GM20431 (cell line): ENCODE data around the gene VMAC.

Source experiments
- in situ Hi-C: fragments of 300-500 bp; cut with MseI, MboI; formaldehyde crosslinking; loops from one replicate; pipeline ENCODE4 v1.15.0; 2020; ENCODE audit warnings: low sequenced_read_pairs; ENCODE audit not compliant: unreplicated experiment

The VMAC gene

DNA sequence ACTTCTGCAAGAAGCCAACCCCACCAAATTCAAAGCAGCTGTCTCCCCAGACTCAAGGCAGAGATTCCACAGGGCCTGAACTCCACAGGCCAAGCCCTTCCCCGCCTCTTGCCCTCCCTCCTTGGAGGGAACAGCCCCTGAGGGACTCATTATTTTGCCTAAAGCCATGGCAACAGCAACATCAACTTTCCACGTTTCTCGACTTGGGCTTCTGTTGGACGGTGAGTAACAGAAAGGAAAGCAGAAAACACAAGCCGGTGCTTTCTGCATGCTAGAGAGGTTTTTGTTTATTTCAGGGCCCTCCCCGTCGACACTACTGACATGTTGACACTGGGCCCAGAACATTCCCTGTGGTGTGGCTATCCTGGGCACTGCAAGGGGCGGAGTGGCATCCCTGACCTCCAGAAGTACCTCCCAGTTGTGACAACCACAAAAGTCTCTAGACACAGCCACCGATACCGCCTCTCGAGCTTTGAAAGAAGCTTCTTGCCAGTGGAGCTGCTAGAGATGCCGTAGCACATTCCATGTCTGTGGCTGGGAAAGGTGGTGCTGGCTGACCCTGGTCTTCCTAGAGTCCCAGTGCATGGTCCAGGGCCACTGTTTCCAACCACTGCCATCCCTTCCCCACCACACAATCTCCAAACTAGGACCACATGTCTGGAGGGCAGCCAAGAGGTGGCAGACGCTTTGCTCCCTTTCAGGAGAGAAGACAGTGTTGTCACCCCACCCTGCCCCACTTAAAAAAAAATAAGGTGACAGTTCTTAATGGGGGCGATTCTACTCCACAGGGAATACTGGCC is 22.2 kb downstream of the VMAC start:
- in situ Hi-C loops, result no loop called here

- in situ Hi-C loops, result no loop called here
These were observed 22.8 kb downstream of the VMAC start for GRCh38 chr19:5927441-5927821.

DNA sequence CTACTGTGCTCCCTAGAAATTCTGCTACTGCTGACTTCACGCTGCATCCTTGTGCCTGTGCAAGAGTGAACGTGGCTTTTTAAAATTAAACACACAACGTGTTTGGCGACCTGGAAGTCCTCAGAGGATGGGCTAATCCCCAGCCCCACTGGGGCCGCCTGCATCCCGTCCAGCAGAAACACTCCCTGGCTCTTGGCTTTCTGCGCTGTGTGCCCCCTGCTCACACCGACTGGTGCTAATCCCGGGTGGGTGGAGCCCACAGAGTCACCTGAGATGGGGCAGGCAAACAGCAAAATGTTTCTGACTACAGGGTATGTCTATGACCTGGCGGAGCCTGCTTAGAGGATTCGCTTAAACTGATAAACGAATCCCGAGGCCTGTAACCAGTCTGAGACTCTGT is 24.5 kb downstream of the VMAC start:
- in situ Hi-C loops, result no loop called here

DNA sequence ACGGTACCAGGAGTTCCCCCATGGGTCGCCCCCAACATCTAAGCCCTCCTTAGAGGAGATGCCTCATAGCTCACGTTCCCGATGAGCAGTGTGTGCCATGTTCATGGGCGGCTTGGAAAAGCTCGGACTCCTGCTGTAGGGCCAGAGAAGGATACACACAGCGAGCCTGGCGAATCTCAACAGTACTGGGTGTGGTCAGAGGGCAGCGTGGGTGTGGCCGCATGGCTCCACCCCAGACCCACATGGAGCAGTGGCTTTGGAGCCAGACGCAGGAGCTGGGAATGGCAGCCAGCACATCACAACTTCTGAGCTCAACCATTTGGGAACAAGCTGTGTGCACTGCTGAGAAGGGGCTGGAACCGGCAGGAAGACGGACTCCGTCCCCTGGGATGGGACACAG is 25.0 kb downstream of the VMAC start:
- in situ Hi-C loops, result no loop called here

DNA sequence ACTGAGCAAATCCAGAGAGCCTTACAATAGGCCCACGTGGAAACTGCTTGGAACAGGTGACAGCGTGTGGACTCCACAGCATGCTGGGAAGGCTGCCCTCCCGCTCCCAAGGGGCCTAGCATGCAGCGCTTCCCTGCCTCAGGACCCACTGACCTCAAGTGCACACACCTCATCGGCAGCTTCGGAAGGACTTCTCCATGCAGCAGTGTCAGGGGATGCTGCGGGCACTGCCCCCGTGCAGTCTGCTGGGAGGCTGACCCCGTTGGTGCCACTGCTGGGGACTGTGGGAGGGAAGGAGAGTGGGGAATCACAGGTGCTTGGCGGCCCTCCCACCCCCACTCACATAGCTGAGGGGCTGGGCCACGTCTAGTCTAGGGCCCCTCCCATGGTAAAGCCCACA is 26.6 kb downstream of the VMAC start:
- in situ Hi-C loops, result no loop called here

- in situ Hi-C loops, result no loop called here
These were observed 27.5 kb downstream of the VMAC start for GRCh38 chr19:5932146-5932545.

DNA sequence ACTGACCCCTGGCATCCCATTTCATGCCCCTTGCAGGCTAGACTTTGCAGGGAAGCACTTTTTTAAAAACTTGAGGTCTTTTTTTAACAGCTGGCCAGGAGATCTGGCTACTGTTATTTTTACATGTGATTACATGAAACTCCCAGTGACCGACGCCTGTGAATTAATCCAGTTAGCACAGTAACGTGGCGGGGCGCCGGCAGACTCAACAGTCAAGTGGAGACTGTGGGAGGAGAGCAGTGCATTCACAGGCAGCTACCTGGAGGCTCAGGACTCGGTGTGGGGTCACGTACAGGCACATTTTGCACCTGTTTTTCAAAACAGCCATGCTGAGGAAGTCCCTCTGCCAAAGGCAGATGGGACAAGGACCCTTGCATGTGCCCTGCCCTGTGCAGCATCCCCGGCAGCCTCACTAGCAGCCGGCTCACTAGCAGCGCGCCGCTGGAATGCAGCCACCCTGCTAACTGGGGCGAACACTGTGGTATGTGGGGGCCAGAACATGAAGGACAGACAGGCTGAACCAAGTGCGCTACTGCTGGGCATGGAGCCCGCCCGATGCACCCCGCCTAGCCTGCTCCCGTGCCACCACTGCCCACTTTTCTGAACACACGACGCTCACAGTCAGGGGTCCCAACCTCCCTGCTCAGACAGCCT is 28.1 kb downstream of the VMAC start:
- in situ Hi-C loops, result no loop called here

GRCh38 chr19:5933391-5934068 is 28.9 kb downstream of the VMAC start:
- in situ Hi-C loops, result no loop called here

DNA sequence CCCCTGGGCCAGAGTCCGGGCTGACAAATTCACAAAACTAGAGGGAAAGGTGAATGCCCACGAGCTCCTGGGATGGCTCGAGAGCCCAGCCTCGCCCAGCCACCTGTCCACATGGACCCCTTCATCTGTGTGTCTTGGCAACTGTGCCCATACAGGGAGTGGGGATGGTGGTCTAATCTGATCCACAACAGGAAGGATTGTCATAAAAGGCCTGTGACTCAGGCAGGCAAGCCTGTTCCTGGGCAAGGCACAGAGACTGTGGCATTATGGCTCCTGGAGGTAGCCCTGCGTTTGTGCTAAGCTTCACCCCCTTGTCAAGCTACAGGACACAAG is 29.4 kb downstream of the VMAC start:
- in situ Hi-C loops, result no loop called here

- in situ Hi-C loops, result no loop called here
These were observed 30.3 kb downstream of the VMAC start for GRCh38 chr19:5934774-5935472.

- in situ Hi-C loops, result no loop called here
These were observed 31.0 kb downstream of the VMAC start for GRCh38 chr19:5935473-5936291.

- in situ Hi-C loops, result no loop called here
These were observed 31.6 kb downstream of the VMAC start for GRCh38 chr19:5936292-5936592.

- in situ Hi-C loops, result no loop called here
These were observed 32.9 kb downstream of the VMAC start for GRCh38 chr19:5937550-5937949.

GRCh38 chr19:5940260-5941208 is 35.9 kb downstream of the VMAC start:
- in situ Hi-C loops, result no loop called here

- in situ Hi-C loops, result no loop called here
These were observed 37.0 kb downstream of the VMAC start for GRCh38 chr19:5941673-5942072.

DNA sequence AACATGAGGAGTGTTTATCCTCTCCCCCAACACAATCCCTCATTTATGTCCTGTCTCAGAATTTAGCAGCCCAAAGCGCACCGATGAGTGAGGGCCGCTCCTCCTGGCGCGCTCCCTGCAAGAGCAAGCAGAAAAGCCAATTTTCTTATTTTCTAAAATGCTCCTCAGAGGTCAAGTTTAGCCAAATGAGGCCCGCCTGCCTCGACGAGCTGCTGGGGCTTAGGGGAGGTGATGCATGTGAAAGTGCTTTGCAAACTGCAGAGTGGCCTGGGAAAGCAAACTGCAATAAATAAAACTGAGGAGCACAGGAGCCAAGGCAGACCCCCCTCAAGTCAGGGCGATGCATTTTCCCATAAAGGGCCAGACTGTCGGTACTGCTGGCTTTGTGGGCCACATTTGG is 38.4 kb downstream of the VMAC start:
- in situ Hi-C loops, result no loop called here

DNA sequence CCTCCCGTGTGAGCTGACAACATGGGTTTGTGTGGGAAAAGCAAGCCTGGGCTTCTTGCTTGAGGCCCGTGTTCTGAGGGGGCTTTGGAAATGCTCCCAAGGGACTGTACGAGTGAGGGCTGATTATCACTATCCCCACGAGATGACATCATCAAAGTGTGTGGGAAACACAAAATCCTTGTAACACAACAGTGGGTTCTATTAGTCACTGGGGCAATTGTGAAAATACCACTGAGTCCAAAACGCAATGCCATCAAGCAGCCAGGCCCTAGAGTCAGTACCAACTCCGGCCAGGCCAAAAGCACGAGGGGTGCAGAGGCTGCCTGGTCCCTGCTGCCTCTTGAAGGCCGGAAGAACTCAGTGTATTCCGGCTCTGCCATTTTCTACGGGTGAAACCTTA is 39.0 kb downstream of the VMAC start:
- in situ Hi-C loops, result no loop called here

- in situ Hi-C loops, result no loop called here
These were observed 42.8 kb downstream of the VMAC start for GRCh38 chr19:5947435-5947834.
